Kidney (tissue), 14 donors: ENCODE measurements around the gene ZNF665. TPM values are rescaled to one million over a fixed set of nuclear protein-coding genes. Genes with fewer than 3 reads are reported as not detected.
"Not testable (repeated sequence)": the region's sequence is repeated elsewhere in the genome, so short reads cannot be mapped to it uniquely, and the experiment has no call there.

Source experiments
- DNase-seq, 5 donors: peaks; one replicate each; pipeline ENCODE4 v3.0.0-alpha.2; 2013 to 2020
- FAIRE-seq: peaks from 2 replicates; lab custom pipeline; 2012; peaks lifted over from hg19 to GRCh38; lab: Jason Lieb, UNC
- H3K27ac ChIP-seq, 2 donors: one replicate each; pipeline ENCODE4 v1.7.0; 2013; ENCODE audit warnings: low read depth in 2 of 2, low read length in 2 of 2, inconsistent platforms in 1 of 2
- H3K27me3 ChIP-seq: one replicate; pipeline ENCODE4 v1.7.1; 2013; ENCODE audit warnings: low read length, inconsistent platforms; ENCODE audit not compliant: control insufficient read depth, insufficient read depth
- H3K36me3 ChIP-seq, 3 donors: one replicate each; pipeline versions ENCODE4 v1.7.0 to v1.7.1; 2013; ENCODE audit warnings: low read length in 3 of 3, control low read depth in 1 of 3, inconsistent platforms in 1 of 3; ENCODE audit not compliant: insufficient read depth in 3 of 3, control insufficient read depth in 2 of 3
- H3K4me1 ChIP-seq, 3 donors: one replicate each; pipeline versions ENCODE4 v1.7.0 to v1.7.1; 2013; ENCODE audit warnings: low read length in 3 of 3, inconsistent platforms in 1 of 3, low read depth in 1 of 3; ENCODE audit not compliant: control insufficient read depth in 2 of 3, insufficient read depth in 2 of 3
- H3K4me3 ChIP-seq, 3 donors: one replicate each; pipeline versions ENCODE4 v1.7.0 to v1.8.1; 2013; ENCODE audit warnings: low read length in 3 of 3, control low read depth in 1 of 3, inconsistent platforms in 1 of 3
- H3K9ac ChIP-seq, 3 donors: one replicate each; pipeline versions ENCODE4 v1.7.0 to v1.7.1; 2013; ENCODE audit warnings: low read length in 3 of 3, control low read depth in 1 of 3, inconsistent platforms in 1 of 3
- H3K9me3 ChIP-seq, 3 donors: one replicate each; pipeline versions ENCODE4 v1.7.0 to v1.7.1; 2013; ENCODE audit warnings: low read length in 3 of 3, control low read depth in 1 of 3, inconsistent platforms in 1 of 3; ENCODE audit not compliant: control insufficient read depth in 2 of 3, insufficient read depth in 1 of 3
- CTCF ChIP-seq: IDR thresholded peaks from 3 replicates; pipeline ENCODE4 v1.5.1; 2012; ENCODE audit warnings: mild to moderate bottlenecking, moderate library complexity, borderline replicate concordance; ENCODE audit not compliant: insufficient read depth; ENCODE audit errors: extremely low read depth
- intact Hi-C: fragments of 100-400 bp; cut with DNase I; formaldehyde crosslinking; loops from one replicate; pipeline ENCODE4 v1.11.1; 2022
- polyA plus RNA-seq: library from polyadenylated mRNA; stranded (reverse); fragments of 350-450 nt; fragmentation: Illumina TruSeq; extraction: RNeasy Lipid Tissue Mini Kit (QIAGEN cat#74804); gene quantifications from one replicate; pipeline ENCODE4 v1.2.3, GENCODE V29; 2014; ENCODE audit warnings: low read depth, low replicate concordance; ENCODE audit not compliant: insufficient read depth
- total RNA-seq: library from RNA; stranded (reverse); fragmentation: NEBNext Ultra II Directional; extraction: Animal tissue kit (Norgen Biotek cat#: 25700); gene quantifications from one replicate; pipeline ENCODE4 v1.2.1, GENCODE V29; 2021
- donor health status: control.
- donor health status: control.
- donor health status: control.
- donor health status: control.
- donor health status: control.
- donor health status: DM: yes; HTN: yes; CAD: no.
- donor health status: Normal renal cell carcinoma (clear cell type).

The ZNF665 gene
- total and polyA plus RNA-seq, 2 donors from 2014 or later: 2.2 to 5.4 TPM

GRCh38 chr19:53131727-53132126 is 61.4 kb downstream of the ZNF665 start:
- Histone ChIP-seq H3K4me1 (peaks cover 0 to 6% (median 0%) of the 10 kb centered on the region in 3 donors), H3K27me3 (no peaks in the 10 kb centered on the region), H3K27ac (no peak overlapping the region), H3K9me3 (no peaks in the 10 kb centered on the region), H3K4me3 (peak overlapping the region; percentile 65 to 84 (median 65)), H3K36me3 (no peaks in the 10 kb centered on the region), H3K9ac (peak overlapping the region; percentile 10 to 73 (median 22))
- no peak for TF ChIP-seq CTCF
- no peak for DNase-seq
- no peak for FAIRE-seq
- intact Hi-C loops: no loop called here

GRCh38 chr19:53131085-53131590 is 62.0 kb downstream of the ZNF665 start:
- Histone ChIP-seq H3K27ac (no peak overlapping the region), H3K4me3 (no peak overlapping the region), H3K36me3 (no peaks in the 10 kb centered on the region), H3K27me3 (no peaks in the 10 kb centered on the region), H3K9me3 (no peaks in the 10 kb centered on the region), H3K4me1 (peaks cover 0 to 6% (median 0%) of the 10 kb centered on the region in 3 donors), H3K9ac (no peak overlapping the region)
- no peak for TF ChIP-seq CTCF
- DNase-seq (peak in 2 of 5 donors; percentile 9 to 26), FAIRE-seq (no peak)
- intact Hi-C loops: no loop called here

- intact Hi-C loops: no loop called here
- no peak for TF ChIP-seq CTCF
- Histone ChIP-seq H3K9me3 (no peaks in the 10 kb centered on the region), H3K4me1 (peaks cover 0 to 6% (median 0%) of the 10 kb centered on the region in 3 donors), H3K27ac (no peak overlapping the region), H3K27me3 (no peaks in the 10 kb centered on the region), H3K9ac (no peak overlapping the region), H3K4me3 (no peak overlapping the region), H3K36me3 (no peaks in the 10 kb centered on the region)
- no peak for FAIRE-seq
- peak in 3 of 5 donors; percentile 17 to 54 (median 38) for DNase-seq
Observed at GRCh38 chr19:53130506-53130905, 62.7 kb downstream of the ZNF665 start.

GRCh38 chr19:53126733-53127526 is 66.2 kb downstream of the ZNF665 start:
- intact Hi-C loops, H3K27ac ChIP-seq, H3K4me3 ChIP-seq, H3K9ac ChIP-seq, FAIRE-seq, DNase-seq, H3K27me3 ChIP-seq, H3K36me3 ChIP-seq, H3K9me3 ChIP-seq, H3K4me1 ChIP-seq: not testable (repeated sequence)
